WTC11 (cell line): Measurements from ENCODE around the gene SERGEF. TPM values are rescaled to one million over a fixed set of nuclear protein-coding genes. Genes with fewer than 3 reads are reported as not detected.

Source experiments
- ATAC-seq: fragments of 200-7000 bp; cut with Tn5 transposase; 2 replicates; pipeline ENCODE4 v1.10.0; 2021; ENCODE audit warnings: mild to moderate bottlenecking, moderate library complexity
- CTCF ChIA-PET: fragments of 300-600 bp; sonication (Branson Sonifier 250); formaldehyde crosslinking; loops from one replicate; lab custom pipeline; 2021; ENCODE audit warnings: antibody characterized with exemption; lab: Charles Lee
- POLR2A ChIA-PET: fragments of 350-600 bp; sonication (Branson Sonifier 250); formaldehyde crosslinking; loops from one replicate; lab custom pipeline; 2021; ENCODE audit warnings: antibody characterized with exemption; lab: Charles Lee
- DNase-seq: peaks from one replicate; pipeline ENCODE4 v3.0.0; 2021; ENCODE audit warnings: low spot score
- H3K27ac Mint-ChIP-seq: 2 replicates; pipeline ENCODE4 v1.8.0; 2021; ENCODE audit warnings: mixed read lengths
- H3K27me3 Mint-ChIP-seq: 2 replicates; pipeline ENCODE4 v1.8.0; 2021; ENCODE audit warnings: low read depth, mild to moderate bottlenecking, moderate library complexity, mixed read lengths
- H3K36me3 Mint-ChIP-seq: 2 replicates; pipeline ENCODE4 v1.8.0; 2021; ENCODE audit warnings: mixed read lengths
- H3K4me1 Mint-ChIP-seq: 2 replicates; pipeline ENCODE4 v1.8.0; 2022; ENCODE audit warnings: mixed read lengths
- H3K4me3 Mint-ChIP-seq: 2 replicates; pipeline ENCODE4 v1.8.0; 2021; ENCODE audit warnings: mild to moderate bottlenecking, moderate library complexity, mixed read lengths
- H3K9me3 Mint-ChIP-seq: 2 replicates; pipeline ENCODE4 v1.8.0; 2021; ENCODE audit warnings: mixed read lengths
- CREM ChIP-seq: sonication (generic); formaldehyde crosslinking; IDR thresholded peaks from 2 replicates; pipeline ENCODE4 v1.8.1; 2022; ENCODE audit warnings: mild to moderate bottlenecking, missing genetic modification reagents, moderate library complexity
- KAT7 ChIP-seq: sonication (generic); formaldehyde crosslinking; IDR thresholded peaks from 2 replicates; pipeline ENCODE4 v1.8.1; 2023; ENCODE audit warnings: missing genetic modification reagents, mild to moderate bottlenecking, borderline replicate concordance
- NR2C2 ChIP-seq: sonication (generic); formaldehyde crosslinking; IDR thresholded peaks from 2 replicates; pipeline ENCODE4 v1.8.0; 2022; ENCODE audit warnings: mild to moderate bottlenecking, missing genetic modification reagents
- OVOL2 ChIP-seq: fragments of 250-450 bp; sonication (Bioruptor Pico); IDR thresholded peaks from 2 replicates; pipeline ENCODE4 v1.9.0; 2021; ENCODE audit warnings: mild to moderate bottlenecking, borderline replicate concordance
- RELA ChIP-seq: sonication (generic); formaldehyde crosslinking; IDR thresholded peaks from 2 replicates; pipeline ENCODE4 v1.8.1; 2022; ENCODE audit warnings: missing genetic modification reagents, mild to moderate bottlenecking, borderline replicate concordance
- SMAD4 ChIP-seq: sonication (generic); formaldehyde crosslinking; IDR thresholded peaks from 2 replicates; pipeline ENCODE4 v1.8.0; 2022; ENCODE audit warnings: mild to moderate bottlenecking, missing genetic modification reagents
- SOX15 ChIP-seq: fragments of 250-450 bp; sonication (Bioruptor Pico); IDR thresholded peaks from 2 replicates; pipeline ENCODE4 v1.9.0; 2021; ENCODE audit warnings: mild to moderate bottlenecking
- total RNA-seq: library from RNA; stranded (reverse); gene quantifications from 3 replicates; pipeline ENCODE4 v1.2.3, GENCODE V29; 2021
- TF ChIP-seq, protein P1 (sequence below): fragments of 250-450 bp; sonication (Bioruptor Pico); IDR thresholded peaks from 2 replicates; pipeline ENCODE4 v1.9.0; 2021; ENCODE audit warnings: mild to moderate bottlenecking
- TF ChIP-seq, protein P2 (sequence below): sonication (generic); formaldehyde crosslinking; IDR thresholded peaks from 2 replicates; pipeline ENCODE4 v1.8.0; 2022; ENCODE audit warnings: missing genetic modification reagents
- TF ChIP-seq, protein P3 (sequence below): sonication (generic); formaldehyde crosslinking; IDR thresholded peaks from 2 replicates; pipeline ENCODE4 v1.8.0; 2022; ENCODE audit warnings: mild to moderate bottlenecking, missing genetic modification reagents
- TF ChIP-seq, protein P4 (sequence below): fragments of 200-600 bp; IDR thresholded peaks from 2 replicates; pipeline ENCODE4 v1.8.0; 2022; ENCODE audit warnings: antibody characterized with exemption
- TF ChIP-seq, protein P5 (sequence below): sonication (generic); formaldehyde crosslinking; IDR thresholded peaks from 2 replicates; pipeline ENCODE4 v1.8.1; 2022; ENCODE audit warnings: mild to moderate bottlenecking, missing genetic modification reagents, moderate library complexity, borderline replicate concordance

Gene SERGEF
- total RNA-seq, 1 experiment from 2014 or later: 35.5 TPM

DNA sequence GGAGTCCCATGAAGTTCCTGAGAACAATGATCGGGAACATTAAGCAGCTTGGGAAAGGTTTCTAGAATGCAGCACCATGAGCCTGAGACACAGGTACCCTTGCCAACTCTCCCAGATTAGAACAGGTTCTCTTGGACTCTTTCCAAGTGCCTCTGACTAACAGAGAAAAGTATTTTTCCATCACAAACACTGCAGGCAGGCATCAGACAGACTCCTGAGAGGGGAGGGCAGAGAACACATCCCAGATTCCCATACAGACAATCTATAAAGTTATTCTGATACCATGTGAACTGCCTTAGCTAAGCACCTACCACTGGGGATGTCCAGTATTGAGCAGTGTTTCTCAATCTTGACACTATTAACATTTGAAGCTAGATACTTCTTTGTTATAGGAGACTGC is 27.3 kb downstream of the SERGEF start (continued):
- TF ChIP-seq SMAD4 (CRISPR knock-in tag): no peak

DNA sequence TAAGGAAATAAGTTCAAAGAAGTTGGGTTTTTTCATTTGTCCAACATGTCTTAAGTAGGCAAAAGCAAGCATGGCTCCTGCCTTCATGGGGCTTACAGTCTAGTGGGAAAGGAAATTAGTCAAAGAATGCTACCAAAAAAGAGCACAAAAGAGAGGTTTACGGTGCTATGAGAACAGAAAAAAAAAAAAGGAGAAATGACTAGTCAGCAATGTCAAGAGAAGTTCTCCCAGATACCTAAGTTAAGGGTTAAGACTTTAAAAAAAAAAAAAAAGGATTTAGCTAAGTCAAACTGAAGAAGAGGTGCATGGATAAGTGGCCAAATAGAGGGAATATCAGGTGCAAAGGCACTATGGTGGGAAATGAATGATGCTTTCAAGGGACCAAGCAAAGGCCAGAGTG is 29.3 kb downstream of the SERGEF start:
- DNase-seq: no peak
- POLR2A ChIA-PET: no interaction called here
- H3K4me1 Mint-ChIP-seq: no peaks in the 10 kb centered on the region
- no peak for TF ChIP-seq RELA (CRISPR knock-in tag)
- no peak for TF ChIP-seq NR2C2 (CRISPR knock-in tag)
- no peak for TF ChIP-seq SOX15 (CRISPR knock-in tag)
- TF ChIP-seq, protein P1, sequence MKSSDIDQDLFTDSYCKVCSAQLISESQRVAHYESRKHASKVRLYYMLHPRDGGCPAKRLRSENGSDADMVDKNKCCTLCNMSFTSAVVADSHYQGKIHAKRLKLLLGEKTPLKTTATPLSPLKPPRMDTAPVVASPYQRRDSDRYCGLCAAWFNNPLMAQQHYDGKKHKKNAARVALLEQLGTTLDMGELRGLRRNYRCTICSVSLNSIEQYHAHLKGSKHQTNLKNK (CRISPR knock-in tag): no peak
- TF ChIP-seq KAT7 (CRISPR knock-in tag): no peak
- TF ChIP-seq, protein P2, sequence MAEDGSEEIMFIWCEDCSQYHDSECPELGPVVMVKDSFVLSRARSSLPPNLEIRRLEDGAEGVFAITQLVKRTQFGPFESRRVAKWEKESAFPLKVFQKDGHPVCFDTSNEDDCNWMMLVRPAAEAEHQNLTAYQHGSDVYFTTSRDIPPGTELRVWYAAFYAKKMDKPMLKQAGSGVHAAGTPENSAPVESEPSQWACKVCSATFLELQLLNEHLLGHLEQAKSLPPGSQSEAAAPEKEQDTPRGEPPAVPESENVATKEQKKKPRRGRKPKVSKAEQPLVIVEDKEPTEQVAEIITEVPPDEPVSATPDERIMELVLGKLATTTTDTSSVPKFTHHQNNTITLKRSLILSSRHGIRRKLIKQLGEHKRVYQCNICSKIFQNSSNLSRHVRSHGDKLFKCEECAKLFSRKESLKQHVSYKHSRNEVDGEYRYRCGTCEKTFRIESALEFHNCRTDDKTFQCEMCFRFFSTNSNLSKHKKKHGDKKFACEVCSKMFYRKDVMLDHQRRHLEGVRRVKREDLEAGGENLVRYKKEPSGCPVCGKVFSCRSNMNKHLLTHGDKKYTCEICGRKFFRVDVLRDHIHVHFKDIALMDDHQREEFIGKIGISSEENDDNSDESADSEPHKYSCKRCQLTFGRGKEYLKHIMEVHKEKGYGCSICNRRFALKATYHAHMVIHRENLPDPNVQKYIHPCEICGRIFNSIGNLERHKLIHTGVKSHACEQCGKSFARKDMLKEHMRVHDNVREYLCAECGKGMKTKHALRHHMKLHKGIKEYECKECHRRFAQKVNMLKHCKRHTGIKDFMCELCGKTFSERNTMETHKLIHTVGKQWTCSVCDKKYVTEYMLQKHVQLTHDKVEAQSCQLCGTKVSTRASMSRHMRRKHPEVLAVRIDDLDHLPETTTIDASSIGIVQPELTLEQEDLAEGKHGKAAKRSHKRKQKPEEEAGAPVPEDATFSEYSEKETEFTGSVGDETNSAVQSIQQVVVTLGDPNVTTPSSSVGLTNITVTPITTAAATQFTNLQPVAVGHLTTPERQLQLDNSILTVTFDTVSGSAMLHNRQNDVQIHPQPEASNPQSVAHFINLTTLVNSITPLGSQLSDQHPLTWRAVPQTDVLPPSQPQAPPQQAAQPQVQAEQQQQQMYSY (CRISPR knock-in tag): no peak
- no peak for TF ChIP-seq CREM (CRISPR knock-in tag)
- TF ChIP-seq, protein P3, sequence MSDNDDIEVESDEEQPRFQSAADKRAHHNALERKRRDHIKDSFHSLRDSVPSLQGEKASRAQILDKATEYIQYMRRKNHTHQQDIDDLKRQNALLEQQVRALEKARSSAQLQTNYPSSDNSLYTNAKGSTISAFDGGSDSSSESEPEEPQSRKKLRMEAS (CRISPR knock-in tag): no peak
- TF ChIP-seq, all 79 proteins: peak for 0
- Mint-ChIP-seq H3K27me3 (no peaks in the 10 kb centered on the region), H3K36me3 (peaks cover 20% of the 10 kb centered on the region), H3K27ac (no peak overlapping the region), H3K9me3 (no peaks in the 10 kb centered on the region), H3K4me3 (no peak overlapping the region)
- CTCF ChIA-PET: interaction anchor here (0.6 kb wide), 1 partner anchor 252 kb away, joined by 4 read pairs; no protein-coding TSS in a partner anchor
- ATAC-seq: no peak

DNA sequence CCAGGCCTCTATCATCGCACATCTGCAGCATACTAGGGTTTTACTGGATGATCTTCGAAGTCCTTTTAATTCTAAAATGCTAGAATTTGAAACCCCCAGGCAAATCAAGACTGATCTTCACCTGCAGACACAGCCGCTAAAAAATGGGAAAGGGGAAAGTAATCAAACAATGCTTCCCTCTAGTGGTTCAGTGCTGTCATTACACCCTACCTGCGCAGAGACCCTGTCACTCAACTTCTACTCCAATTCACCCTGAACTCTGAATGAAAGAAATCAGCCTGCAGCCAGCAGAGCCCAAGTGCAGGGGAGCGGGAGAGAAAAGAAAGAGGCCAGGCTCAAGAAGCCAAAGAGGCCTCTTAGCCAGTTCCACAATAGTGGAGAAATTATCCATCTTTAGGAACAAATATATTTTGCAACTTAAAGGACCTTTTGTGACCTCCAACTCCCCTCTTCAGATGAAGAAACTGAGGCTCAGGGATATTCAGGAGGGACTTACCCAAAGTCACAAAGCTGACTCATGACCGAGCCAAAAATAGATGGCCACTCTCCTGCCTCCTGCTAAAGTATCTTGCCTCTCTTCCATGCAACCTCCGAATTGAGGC is 33.0 kb downstream of the SERGEF start:
- peak; percentile 76 for ATAC-seq
- POLR2A ChIA-PET: no interaction called here
- Mint-ChIP-seq H3K36me3 (peaks cover 10% of the 10 kb centered on the region), H3K27me3 (no peaks in the 10 kb centered on the region), H3K9me3 (no peaks in the 10 kb centered on the region), H3K4me1 (no peaks in the 10 kb centered on the region)
- TF ChIP-seq, protein P4, sequence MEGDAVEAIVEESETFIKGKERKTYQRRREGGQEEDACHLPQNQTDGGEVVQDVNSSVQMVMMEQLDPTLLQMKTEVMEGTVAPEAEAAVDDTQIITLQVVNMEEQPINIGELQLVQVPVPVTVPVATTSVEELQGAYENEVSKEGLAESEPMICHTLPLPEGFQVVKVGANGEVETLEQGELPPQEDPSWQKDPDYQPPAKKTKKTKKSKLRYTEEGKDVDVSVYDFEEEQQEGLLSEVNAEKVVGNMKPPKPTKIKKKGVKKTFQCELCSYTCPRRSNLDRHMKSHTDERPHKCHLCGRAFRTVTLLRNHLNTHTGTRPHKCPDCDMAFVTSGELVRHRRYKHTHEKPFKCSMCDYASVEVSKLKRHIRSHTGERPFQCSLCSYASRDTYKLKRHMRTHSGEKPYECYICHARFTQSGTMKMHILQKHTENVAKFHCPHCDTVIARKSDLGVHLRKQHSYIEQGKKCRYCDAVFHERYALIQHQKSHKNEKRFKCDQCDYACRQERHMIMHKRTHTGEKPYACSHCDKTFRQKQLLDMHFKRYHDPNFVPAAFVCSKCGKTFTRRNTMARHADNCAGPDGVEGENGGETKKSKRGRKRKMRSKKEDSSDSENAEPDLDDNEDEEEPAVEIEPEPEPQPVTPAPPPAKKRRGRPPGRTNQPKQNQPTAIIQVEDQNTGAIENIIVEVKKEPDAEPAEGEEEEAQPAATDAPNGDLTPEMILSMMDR: peak; percentile 94
- no peak for TF ChIP-seq OVOL2 (CRISPR knock-in tag)
- TF ChIP-seq, protein P5, sequence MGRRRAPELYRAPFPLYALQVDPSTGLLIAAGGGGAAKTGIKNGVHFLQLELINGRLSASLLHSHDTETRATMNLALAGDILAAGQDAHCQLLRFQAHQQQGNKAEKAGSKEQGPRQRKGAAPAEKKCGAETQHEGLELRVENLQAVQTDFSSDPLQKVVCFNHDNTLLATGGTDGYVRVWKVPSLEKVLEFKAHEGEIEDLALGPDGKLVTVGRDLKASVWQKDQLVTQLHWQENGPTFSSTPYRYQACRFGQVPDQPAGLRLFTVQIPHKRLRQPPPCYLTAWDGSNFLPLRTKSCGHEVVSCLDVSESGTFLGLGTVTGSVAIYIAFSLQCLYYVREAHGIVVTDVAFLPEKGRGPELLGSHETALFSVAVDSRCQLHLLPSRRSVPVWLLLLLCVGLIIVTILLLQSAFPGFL (CRISPR knock-in tag): no peak
- TF ChIP-seq, all 79 proteins: peak for 1
- Mint-ChIP-seq H3K27ac (no peak overlapping the region), H3K4me3 (no peak overlapping the region)
- peak; percentile 41 for DNase-seq
- CTCF ChIA-PET: interaction anchor here (0.7 to 5.2 kb wide), 10 partner anchors 13 to 248 kb away, joined by 3 to 99 read pairs (median 12); partner anchors contain the start of gene KCNC1
